ENCODE data around the gene NOX5.

DNA sequence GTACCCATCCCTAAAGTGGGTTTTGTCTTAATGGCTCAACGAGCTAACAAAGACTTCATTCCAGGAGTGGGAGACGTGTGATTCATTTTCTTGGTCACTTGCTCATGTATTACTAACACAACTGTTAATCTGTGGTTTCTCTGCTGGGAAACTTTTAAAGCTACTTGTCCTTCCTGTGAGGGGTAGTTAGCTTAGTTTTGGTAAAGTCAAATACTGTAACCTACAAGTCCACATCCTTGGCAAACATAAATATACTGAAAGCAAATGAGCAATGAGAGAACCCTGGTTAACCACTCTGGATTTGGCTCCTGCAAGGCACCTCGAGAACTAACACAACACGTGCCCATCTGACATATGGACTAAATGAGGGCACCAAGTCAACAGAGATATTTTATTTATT, 19.9 kb downstream of the NOX5 start:
- TF ChIP-seq EZH2 (IDR thresholded peaks at IDR 0.05; ENCODE audit: insufficient read depth, poor library complexity, severe bottlenecking) (no peak), EZH2phosphoT487 (IDR thresholded peaks at IDR 0.05; ENCODE audit: insufficient read depth, low read depth) (peak; percentile 92)

Data from GM23248 (cell line).